MG63 (cell line): ENCODE results near the gene YEATS2. TPM values are rescaled to one million over a fixed set of nuclear protein-coding genes. Genes with fewer than 3 reads are reported as not detected.
"Not testable (repeated sequence)": the region's sequence is repeated elsewhere in the genome, so short reads cannot be mapped to it uniquely, and the experiment has no call there.

ENCODE experiments used
- DNase-seq: peaks from one replicate; pipeline ENCODE4 v3.0.0-alpha.2; 2020
- H3K27me3 ChIP-seq: fragments of 250-450 bp; sonication (Bioruptor Pico); 2 replicates; pipeline ENCODE4 v1.5.1; 2020; ENCODE audit warnings: mild to moderate bottlenecking, moderate library complexity
- H3K36me3 ChIP-seq: fragments of 250-450 bp; sonication (Bioruptor Pico); 2 replicates; pipeline ENCODE4 v1.5.1; 2020; ENCODE audit warnings: mild to moderate bottlenecking, moderate library complexity
- H3K4me3 ChIP-seq: fragments of 250-450 bp; sonication (Bioruptor Pico); 2 replicates; pipeline ENCODE4 v1.5.1; 2020; ENCODE audit warnings: mild to moderate bottlenecking, moderate library complexity
- H3K9me3 ChIP-seq: fragments of 250-450 bp; sonication (Bioruptor Pico); 2 replicates; pipeline ENCODE4 v1.5.1; 2020; ENCODE audit warnings: mild to moderate bottlenecking, moderate library complexity
- total RNA-seq: library from RNA; depleted of rRNA; stranded (reverse); fragments of >200 nt; shearing (Covaris generic); gene quantifications from 2 replicates; pipeline ENCODE4 v1.2.3, GENCODE V29; 2014; ENCODE audit warnings: low replicate concordance; rRNA removed

Gene YEATS2
- total RNA-seq = 26.6 and 34.6 TPM in 2 replicates

DNA sequence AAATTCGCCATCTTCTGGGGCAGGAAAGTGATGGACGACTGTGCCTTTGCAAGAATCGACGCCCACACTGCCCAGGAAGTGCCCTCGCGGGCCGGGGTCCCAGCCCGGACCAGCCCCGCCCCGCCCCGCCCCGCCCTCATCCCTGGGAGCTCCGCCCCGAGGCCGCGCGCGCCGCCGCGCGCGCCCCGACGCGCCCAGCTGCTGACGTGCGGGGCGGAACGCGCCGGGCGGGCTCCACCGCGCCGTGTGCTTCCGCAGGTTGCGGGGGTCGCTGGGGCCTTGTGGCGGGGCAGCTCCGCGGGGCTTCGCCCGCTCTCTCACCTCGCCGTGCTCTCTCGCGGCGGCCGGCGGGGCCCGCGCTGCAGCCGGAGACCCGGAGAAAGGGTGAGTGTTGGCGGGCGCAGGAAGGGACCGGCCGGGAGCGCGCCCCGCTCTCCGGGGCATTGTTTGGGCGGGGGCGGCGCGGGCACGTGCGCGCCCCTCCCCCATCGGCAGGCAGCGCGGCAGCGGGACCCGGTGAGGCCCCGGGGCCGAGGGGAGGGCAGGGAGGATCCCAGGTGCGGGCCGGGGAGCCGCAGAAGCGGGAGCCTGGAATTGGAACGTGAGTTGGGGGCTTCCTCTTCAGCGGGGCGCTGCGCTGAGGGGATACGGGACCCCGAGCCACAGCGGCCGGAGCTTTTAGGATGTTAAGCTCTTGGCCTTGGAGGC, at the start of gene YEATS2:
Gene YEATS2, plus strand, starts transcription at position 188 of the 708 bp plus-strand sequence. CDS start 17,366 bp downstream, outside the sequence.
- no peaks in the 10 kb centered on the region for H3K9me3 ChIP-seq
- peak; percentile 79 for DNase-seq

DNA sequence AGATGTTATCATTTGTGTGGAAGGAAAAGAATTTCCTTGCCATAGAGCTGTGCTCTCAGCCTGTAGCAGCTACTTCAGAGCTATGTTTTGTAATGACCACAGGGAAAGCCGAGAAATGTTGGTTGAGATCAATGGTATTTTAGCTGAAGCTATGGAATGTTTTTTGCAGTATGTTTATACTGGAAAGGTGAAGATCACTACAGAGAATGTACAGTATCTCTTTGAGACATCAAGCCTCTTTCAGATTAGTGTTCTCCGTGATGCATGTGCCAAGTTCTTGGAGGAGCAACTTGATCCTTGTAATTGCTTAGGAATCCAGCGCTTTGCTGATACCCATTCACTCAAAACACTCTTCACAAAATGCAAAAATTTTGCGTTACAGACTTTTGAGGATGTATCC, 47.0 kb upstream of the YEATS2 start:
- Histone ChIP-seq H3K9me3 (peaks cover 29% of the 10 kb centered on the region), H3K36me3 (peaks cover 4% of the 10 kb centered on the region; the same call in 1 of the 2 replicates), H3K27me3 (no peaks in the 10 kb centered on the region), H3K4me3 (no peak overlapping the region)
- no peak for DNase-seq

More for the DNA sequence above, at the start of gene YEATS2:
- Histone ChIP-seq H3K4me3 (peak within 1 kb of the TSS; percentile 94), H3K36me3 (peaks cover 22% of the 10 kb centered on the region), H3K27me3 (no peaks in the 10 kb centered on the region)

DNA sequence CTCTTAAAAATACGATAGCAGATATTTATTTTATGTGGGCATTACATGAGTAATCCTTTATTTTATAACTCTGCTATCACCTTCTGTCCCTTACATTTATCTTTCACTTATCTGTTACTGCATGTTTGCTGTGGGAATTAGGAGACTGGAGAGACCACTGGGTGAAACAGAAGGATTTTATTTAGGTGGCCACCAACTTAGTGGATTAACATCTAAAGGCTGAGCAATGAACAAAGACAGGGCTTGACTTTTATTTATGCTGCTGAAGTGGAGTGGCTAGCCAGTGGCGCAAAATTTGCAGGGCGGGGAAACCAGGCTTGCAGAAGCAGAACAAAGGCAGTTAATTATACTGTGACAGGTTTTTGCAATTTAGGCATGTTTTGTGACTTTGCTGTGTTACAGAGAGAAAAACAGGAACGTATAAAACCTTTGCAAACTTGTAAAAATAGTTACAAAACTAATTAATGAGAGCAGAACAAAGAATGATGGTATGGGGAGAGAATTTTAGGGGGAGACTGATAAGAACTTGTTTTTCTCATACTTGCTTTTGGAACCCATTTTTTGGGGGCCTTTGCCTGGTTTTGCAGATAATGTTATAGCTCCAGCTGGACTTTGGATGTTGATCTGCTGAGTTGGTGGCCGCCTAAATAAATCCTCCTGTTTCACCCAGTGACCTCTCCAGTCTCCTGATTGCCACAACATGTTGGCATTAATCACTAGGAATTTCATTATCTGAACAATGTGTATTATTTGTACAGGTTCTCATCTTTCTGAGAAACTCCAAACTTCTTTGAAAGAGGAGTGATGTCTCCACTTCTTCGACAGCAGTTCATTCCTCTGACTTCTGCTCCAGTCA, 44.2 kb upstream of the YEATS2 start:
- H3K4me3 ChIP-seq = no peak overlapping the region
- H3K27me3 ChIP-seq = no peaks in the 10 kb centered on the region
- no peak for DNase-seq
- peaks cover 4% of the 10 kb centered on the region; the same call in 1 of the 2 replicates for H3K36me3 ChIP-seq
- H3K9me3 ChIP-seq = peaks cover 29% of the 10 kb centered on the region

DNA sequence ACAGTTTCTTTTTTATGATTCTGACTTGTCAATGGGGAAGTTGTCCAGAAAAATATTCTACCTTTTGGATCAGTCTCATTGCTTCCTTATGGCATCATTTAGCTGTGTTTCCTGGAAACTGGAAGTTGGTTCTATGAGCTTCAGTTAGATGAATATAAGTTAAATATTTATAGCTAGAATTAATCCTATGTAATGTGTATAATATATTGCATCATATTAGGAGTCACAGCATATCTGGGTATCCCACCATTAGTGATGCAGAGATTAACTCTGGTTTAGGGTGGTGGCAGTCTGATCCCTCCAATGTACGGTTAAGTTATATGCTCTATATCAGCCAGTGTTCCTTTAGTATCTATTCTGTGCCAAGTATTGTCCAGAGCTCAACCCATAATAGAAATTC, 42.9 kb upstream of the YEATS2 start:
- peaks cover 4% of the 10 kb centered on the region; the same call in 1 of the 2 replicates for H3K36me3 ChIP-seq
- no peaks in the 10 kb centered on the region for H3K27me3 ChIP-seq
- DNase-seq = no peak
- no peak overlapping the region for H3K4me3 ChIP-seq
- H3K9me3 ChIP-seq = peaks cover 29% of the 10 kb centered on the region

DNA sequence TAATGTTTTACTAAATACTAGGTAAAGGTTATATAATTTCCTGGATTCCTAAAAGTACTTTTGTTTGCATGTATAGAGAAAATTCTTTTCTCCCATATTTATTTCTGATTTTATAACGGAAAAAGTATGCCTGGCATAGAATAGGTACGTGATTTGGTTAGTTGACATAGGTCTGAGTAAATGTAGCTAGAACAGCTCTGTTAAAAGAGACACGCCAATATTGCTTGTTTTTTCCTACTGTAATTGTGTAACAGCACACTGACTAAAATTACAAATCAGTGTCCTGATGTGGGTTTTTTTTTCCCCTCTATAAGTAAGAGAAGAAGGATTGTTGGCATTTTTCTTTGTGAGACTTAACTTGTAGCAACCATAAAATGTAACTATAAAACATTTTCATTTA, 35.5 kb upstream of the YEATS2 start:
- no peaks in the 10 kb centered on the region for H3K27me3 ChIP-seq
- H3K9me3 ChIP-seq = no peaks in the 10 kb centered on the region; the same call in 1 of the 2 replicates
- no peak for DNase-seq
- no peak overlapping the region for H3K4me3 ChIP-seq
- H3K36me3 ChIP-seq = no peaks in the 10 kb centered on the region

DNA sequence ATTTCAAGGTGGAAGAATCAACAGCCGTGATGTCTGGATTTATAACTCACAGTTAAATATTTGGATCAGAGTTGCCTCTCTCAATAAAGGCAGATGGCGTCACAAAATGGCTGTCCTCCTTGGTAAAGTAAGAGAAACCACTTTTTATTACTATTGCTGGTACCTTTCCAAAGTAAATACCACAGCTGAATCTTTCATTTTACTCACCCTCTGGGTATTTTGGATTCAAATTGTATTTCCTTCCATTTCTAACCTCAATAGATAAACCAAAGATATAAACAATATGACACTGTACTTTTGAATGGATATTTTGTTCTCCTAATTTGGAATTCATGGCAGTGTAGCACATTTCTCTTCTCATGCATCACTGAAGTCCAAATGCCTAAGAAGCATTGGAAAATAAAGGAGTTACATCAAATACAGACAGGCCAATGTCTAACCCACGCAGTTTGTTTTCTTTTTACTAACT, 32.6 kb upstream of the YEATS2 start:
- Histone ChIP-seq H3K9me3 (no peaks in the 10 kb centered on the region), H3K4me3 (no peak overlapping the region), H3K36me3 (no peaks in the 10 kb centered on the region), H3K27me3 (no peaks in the 10 kb centered on the region)
- peak; percentile 57 for DNase-seq

DNA sequence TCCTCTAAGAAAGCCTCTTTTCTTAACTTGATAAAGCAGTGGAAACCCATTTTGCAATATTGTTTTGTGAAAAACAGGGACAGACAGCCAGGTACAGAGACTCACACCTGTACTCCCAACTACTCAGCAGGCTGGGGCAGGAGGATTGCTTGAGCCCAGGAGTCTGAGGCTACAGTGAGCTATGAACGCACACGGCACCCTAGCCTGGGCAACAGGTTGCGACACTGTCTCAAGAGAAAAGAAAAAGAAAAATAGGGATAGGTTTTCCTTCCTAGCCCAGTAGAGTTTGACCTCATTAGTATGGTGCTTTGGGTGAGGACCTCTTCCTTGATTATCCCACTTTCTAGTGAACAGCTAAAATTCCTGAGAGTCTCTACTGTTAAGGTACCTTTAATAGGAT, 17.5 kb upstream of the YEATS2 start:
- Histone ChIP-seq H3K4me3 (no peak overlapping the region), H3K36me3 (no peaks in the 10 kb centered on the region), H3K27me3 (no peaks in the 10 kb centered on the region), H3K9me3 (no peaks in the 10 kb centered on the region)
- no peak for DNase-seq

DNA sequence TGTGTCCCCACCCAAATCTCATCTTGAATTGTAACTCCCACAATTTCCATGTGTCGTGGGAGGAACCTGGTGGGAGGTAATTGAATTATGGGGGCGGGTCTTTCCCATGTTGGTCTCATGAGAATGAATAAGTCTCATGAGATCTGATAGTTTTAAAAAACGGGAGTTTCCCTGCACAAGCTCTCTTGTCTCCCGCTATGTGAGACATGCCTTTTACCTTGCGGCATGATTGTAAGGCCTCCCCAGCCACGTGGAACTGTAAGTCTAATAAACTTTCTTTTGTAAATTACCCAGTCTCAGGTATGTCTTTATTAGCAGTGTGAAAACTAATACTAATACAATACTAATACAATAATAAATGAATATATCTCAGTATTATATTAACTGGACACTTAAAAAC, 9.9 kb upstream of the YEATS2 start:
- no peak for DNase-seq
- Histone ChIP-seq H3K36me3 (no peaks in the 10 kb centered on the region), H3K27me3 (no peaks in the 10 kb centered on the region), H3K9me3 (0 out of 2 replicates have a peak, but pooled peaks cover 2% of the 10 kb centered on the region), H3K4me3 (no peak overlapping the region)

DNA sequence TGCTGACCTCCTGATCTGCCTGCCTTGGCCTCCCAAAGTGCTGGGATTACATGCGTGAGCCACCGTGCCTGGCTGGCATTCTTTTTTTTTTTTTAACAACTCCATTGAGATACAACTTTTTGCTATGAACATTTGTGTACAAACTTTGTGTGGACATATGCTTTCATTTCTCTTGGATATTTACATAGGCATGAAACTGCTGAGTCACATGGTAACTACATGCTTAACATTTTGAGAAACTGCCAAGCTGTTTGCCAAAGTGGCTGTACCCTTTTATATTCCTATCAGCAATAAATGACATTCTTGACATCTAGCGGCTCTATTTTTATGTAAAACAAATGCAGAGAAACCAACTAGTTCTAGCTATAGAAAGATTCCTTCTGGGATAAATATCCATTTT, 8.7 kb upstream of the YEATS2 start:
- DNase-seq = no peak
- Histone ChIP-seq H3K4me3 (no peak overlapping the region), H3K9me3 (0 out of 2 replicates have a peak, but pooled peaks cover 2% of the 10 kb centered on the region), H3K36me3 (no peaks in the 10 kb centered on the region), H3K27me3 (no peaks in the 10 kb centered on the region)

DNA sequence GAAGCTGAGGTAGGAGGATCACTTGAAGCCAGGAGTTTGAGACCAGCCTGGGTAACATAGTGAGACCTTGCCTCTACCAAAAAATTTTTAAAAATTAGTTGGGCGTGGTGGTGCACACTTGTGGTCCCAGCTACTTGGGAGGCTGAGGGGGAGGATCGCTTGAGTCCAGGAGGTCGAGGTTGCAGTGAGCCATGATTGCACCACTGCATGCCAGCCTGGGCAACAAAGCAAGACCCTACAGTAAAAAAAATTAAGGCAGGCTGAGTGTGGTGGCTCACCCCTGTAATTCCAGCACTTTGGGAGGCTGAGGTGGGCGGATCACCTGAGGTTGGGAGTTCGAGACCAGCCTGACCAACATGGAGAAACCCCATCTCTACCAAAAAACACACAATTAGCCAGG, 8.0 kb upstream of the YEATS2 start:
- H3K4me3 ChIP-seq, H3K9me3 ChIP-seq, DNase-seq, H3K36me3 ChIP-seq, H3K27me3 ChIP-seq: not testable (repeated sequence)

DNA sequence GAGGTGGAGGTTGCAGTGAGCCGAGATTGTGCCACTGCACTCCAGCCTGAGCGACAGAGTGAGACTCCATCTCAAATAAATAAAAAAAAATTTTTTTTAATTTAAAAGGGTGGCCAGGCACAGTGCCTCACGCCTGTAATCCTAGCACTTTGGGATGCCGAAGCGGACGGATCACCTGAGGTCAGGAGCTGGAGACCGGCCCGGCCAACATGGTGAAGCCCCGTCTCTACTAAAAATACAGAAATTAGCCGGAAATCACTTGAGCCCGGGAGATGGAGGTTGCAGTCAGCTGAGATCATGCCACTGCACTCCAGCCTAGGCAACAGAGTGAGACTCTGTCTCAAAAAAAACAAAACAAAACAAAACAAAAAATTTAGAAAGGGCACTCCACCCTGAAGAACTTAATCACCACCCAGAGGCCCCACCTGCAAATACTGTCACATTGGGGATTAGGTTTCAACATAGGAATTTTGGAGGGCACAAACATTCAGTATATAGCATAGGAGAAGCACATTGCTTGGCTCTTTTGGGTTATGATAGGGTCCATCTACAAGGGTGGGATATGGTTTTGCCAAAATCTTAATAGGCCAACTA, 7.1 kb upstream of the YEATS2 start:
- no peaks in the 10 kb centered on the region for H3K27me3 ChIP-seq
- no peaks in the 10 kb centered on the region for H3K36me3 ChIP-seq
- H3K4me3 ChIP-seq = no peak overlapping the region
- no peak for DNase-seq
- 0 out of 2 replicates have a peak, but pooled peaks cover 2% of the 10 kb centered on the region for H3K9me3 ChIP-seq

DNA sequence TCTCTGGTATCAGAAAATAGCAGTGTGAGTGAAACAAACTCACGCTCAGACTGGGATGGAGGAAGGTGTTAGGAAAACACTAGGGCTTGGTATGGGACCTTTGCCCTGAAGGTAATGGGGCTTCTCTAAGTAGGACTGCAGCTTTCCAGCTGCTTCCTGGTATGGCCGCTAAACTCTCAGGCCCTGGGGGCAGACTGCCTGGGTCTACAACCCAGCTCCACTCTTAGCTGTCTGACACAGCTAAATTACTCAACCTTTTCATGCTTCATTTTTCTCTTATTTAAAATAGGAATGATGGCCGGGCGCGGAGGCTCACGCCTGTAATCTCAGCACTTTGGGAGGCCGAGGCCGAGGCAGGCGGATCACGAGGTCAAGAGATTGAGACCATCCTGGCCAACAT, 5.2 kb upstream of the YEATS2 start:
- Histone ChIP-seq H3K4me3 (no peak overlapping the region), H3K9me3 (0 out of 2 replicates have a peak, but pooled peaks cover 2% of the 10 kb centered on the region), H3K27me3 (no peaks in the 10 kb centered on the region), H3K36me3 (no peaks in the 10 kb centered on the region)
- no peak for DNase-seq

DNA sequence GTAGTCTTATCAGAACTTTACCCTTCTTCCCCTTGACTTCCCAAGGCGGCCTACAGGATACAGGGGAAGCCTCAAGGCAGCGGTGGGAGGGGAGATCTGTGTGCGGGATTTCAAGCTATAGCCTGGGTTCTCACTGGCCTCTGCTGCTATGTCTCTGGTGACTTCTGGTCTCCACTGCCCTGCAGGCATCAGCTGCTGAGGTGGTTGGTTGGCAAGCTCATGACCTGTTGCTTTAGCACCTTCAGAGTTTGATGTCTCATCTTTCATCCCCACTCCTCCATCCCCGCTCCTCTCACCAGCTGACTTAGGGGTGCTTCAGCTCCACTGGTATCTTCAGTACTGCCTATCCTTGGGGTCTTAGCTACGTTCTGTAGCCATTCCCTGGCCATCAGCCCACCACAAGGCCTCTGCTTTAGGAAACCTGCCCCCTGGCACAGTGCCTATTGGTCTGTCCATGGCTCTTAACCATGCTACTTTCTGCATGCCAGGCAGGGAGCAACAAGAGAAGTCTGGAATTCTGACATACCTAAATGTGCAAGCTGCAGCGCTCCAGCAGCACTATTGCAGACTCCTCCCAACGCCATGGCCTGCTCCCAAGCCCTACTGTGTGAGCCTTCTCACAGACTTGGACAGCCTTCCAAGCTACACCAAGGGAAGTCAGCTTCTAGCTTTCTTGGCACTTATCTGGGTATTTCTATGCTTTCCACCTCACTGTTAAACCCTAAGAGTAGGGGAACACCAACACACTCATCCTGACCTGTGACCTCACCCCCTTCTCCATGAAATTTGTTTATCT, 1.8 kb upstream of the YEATS2 start:
- no peak for DNase-seq
- peaks cover 5% of the 10 kb centered on the region for H3K36me3 ChIP-seq
- H3K27me3 ChIP-seq = no peaks in the 10 kb centered on the region
- no peak overlapping the region for H3K4me3 ChIP-seq
- no peaks in the 10 kb centered on the region for H3K9me3 ChIP-seq

DNA sequence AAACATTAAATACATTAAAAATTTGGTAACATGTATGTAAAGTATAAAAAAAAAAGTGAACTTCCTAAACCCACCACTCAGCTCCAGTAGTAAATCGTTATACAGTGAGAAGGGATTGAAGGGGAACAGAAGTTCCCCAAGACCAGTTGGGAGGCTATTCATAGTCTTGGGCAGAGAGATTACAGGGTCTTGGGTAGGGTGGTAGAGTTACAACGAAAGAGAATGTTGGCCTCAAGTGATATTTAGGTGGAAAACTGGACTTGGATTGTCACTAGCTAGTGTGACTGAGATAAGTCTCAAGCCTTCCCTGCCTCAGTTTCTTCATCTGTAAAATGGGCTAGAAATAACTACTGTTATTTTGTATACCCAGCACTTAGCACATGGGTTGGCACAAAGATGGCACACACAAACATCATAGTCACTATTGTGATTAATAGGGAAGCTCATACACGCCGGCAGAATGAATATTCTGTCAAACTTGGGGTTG, 431 bp upstream of the YEATS2 start:
- Histone ChIP-seq H3K4me3 (peak overlapping the region; percentile 94), H3K36me3 (peaks cover 16% of the 10 kb centered on the region), H3K27me3 (no peaks in the 10 kb centered on the region), H3K9me3 (no peaks in the 10 kb centered on the region)
- DNase-seq = no peak

DNA sequence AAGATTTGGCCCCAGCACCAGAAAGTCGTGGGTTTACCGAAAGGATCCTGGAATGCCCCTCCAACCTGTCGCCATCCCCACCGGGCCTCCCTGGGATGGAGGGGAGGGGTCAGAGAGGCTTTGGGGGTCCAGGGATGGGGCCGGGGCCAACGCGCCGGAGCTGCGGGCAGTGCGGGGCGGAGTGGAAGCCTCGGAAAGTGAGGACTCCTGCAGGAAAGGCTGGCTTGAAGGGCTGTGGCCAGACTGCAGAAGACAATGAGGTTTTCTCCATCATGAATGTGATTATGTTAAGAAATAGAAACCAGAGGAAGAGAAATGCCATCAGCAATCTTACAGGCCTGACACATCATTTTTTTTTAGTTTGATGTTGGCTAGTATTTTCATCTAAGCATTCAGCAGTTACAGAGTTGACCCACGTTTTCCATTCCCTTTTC, 738 bp downstream of the YEATS2 start:
- peak; percentile 27 for DNase-seq
- Histone ChIP-seq H3K27me3 (no peaks in the 10 kb centered on the region), H3K9me3 (no peaks in the 10 kb centered on the region), H3K4me3 (peak overlapping the region; percentile 94), H3K36me3 (peaks cover 25% of the 10 kb centered on the region)

DNA sequence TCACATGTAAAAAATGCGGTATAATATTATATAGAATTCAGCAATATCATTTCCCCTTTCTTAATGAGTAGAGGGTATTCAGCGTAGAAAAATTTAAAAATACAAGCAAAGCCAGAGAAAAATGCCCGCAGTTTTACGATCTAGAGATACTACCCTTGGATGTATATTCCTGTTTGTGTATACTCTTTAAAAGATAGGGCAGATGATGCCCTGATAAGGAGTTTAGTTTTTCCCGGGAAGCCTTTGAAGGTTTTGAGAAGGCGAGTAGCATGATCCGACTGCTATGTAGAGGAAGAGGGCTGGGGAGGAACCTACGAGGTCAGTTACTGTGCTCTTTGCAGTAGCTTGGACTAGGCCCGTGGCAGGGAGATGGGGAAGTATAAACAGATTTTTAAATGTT, 1.2 kb downstream of the YEATS2 start:
- peak overlapping the region; percentile 94 for H3K4me3 ChIP-seq
- peak; percentile 19 for DNase-seq
- no peaks in the 10 kb centered on the region for H3K9me3 ChIP-seq
- peaks cover 25% of the 10 kb centered on the region for H3K36me3 ChIP-seq
- no peaks in the 10 kb centered on the region for H3K27me3 ChIP-seq
